B cell (primary cell): ENCODE data around the gene MESP2. TPM values are rescaled to one million over a fixed set of nuclear protein-coding genes. Genes with fewer than 3 reads are reported as not detected.
"Not testable (repeated sequence)": the region's sequence is repeated elsewhere in the genome, so short reads cannot be mapped to it uniquely, and the experiment has no call there.

Experiments used
- ATAC-seq: fragments of 200-7000 bp; cut with Tn5 transposase; one replicate; pipeline ENCODE4 v1.10.0; 2021; ENCODE audit warnings: low read depth, mild to moderate bottlenecking, moderate number of reproducible peaks, moderate library complexity
- CTCF ChIA-PET: fragments of 350-600 bp; sonication (Branson Sonifier 250); formaldehyde crosslinking; loops from one replicate; lab custom pipeline; 2021; ENCODE audit warnings: antibody characterized with exemption, inconsistent platforms; lab: Charles Lee
- POLR2A ChIA-PET: fragments of 350-600 bp; sonication (Branson Sonifier 250); formaldehyde crosslinking; loops from one replicate; lab custom pipeline; 2021; ENCODE audit warnings: antibody characterized with exemption; lab: Charles Lee
- DNase-seq: peaks from one replicate; pipeline ENCODE4 v3.0.0; 2013
- H2AFZ ChIP-seq: 2 replicates; pipeline ENCODE4 v1.6.1; 2012; ENCODE audit warnings: mild to moderate bottlenecking, low read depth, low read length; ENCODE audit not compliant: insufficient read depth, poor library complexity, severe bottlenecking
- H3K27ac ChIP-seq, 2 donors: 1 replicate in 1 of 2; 2 replicates in 1 of 2; pipeline ENCODE4 v1.5.1; 2012 to 2013; ENCODE audit warnings: low read length in 2 of 2, mild to moderate bottlenecking in 2 of 2, moderate library complexity in 1 of 2
- H3K27me3 ChIP-seq, 4 experiments: fragments of 200-600 bp in 1 of 4; sonication (generic) in 1 of 4; replicated peaks in 1 of 4; 1 replicate in 2 of 4; 2 replicates in 2 of 4; pipeline versions ENCODE4 v1.6.1 to v1.7.0; 2013 to 2016; ENCODE audit warnings: low read length in 3 of 4, mild to moderate bottlenecking in 2 of 4, mixed read lengths in 1 of 4, moderate library complexity in 1 of 4; ENCODE audit not compliant: insufficient read depth in 4 of 4, control insufficient read depth in 3 of 4; ENCODE audit errors: control extremely low read depth in 1 of 4
- H3K36me3 ChIP-seq, 2 experiments: replicated peaks in 1 of 2; 1 replicate in 1 of 2; 2 replicates in 1 of 2; pipeline versions ENCODE4 v1.6.1 to v1.7.1; 2013; ENCODE audit warnings: low read length in 1 of 2; ENCODE audit not compliant: insufficient read depth in 2 of 2, control insufficient read depth in 1 of 2; ENCODE audit errors: control extremely low read depth in 1 of 2, extremely low read depth in 1 of 2
- H3K4me1 ChIP-seq, 2 donors: fragments of 200-600 bp in 1 of 2; sonication (generic) in 1 of 2; 1 replicate in 1 of 2; 2 replicates in 1 of 2; pipeline versions ENCODE4 v1.5.1 to v1.6.1; 2013 to 2017; ENCODE audit warnings: low read length in 2 of 2; ENCODE audit not compliant: control insufficient read depth in 2 of 2, insufficient read depth in 2 of 2
- H3K4me2 ChIP-seq: replicated peaks from 2 replicates; pipeline ENCODE3; 2012; ENCODE audit warnings: mild to moderate bottlenecking, low read depth, low read length; ENCODE audit not compliant: poor library complexity, severe bottlenecking
- H3K4me3 ChIP-seq, 5 experiments: fragments of 200-600 bp in 1 of 5; sonication (generic) in 1 of 5; 1 replicate in 3 of 5; 2 replicates in 2 of 5; pipeline versions ENCODE4 v1.5.1 to v1.7.0; 2011 to 2016; ENCODE audit warnings: low read length in 4 of 5, mild to moderate bottlenecking in 4 of 5, low read depth in 2 of 5, control low read depth in 1 of 5, moderate library complexity in 1 of 5; ENCODE audit not compliant: insufficient read depth in 1 of 5; ENCODE audit errors: control extremely low read depth in 1 of 5, extremely low read depth in 1 of 5
- H3K79me2 ChIP-seq: fragments of 200-600 bp; sonication (generic); one replicate; pipeline ENCODE4 v1.6.0; 2016; ENCODE audit warnings: low read length; ENCODE audit not compliant: control insufficient read depth, insufficient read depth
- H3K9ac ChIP-seq: fragments of 200-600 bp; sonication (generic); 2 replicates; pipeline ENCODE4 v1.6.1; 2017; ENCODE audit warnings: mild to moderate bottlenecking, low read length, moderate library complexity
- H3K9me3 ChIP-seq, 3 donors: one replicate each; pipeline versions ENCODE4 v1.6.1 to v1.7.1; 2013; ENCODE audit warnings: low read length in 2 of 3; ENCODE audit not compliant: control insufficient read depth in 2 of 3, insufficient read depth in 1 of 3; ENCODE audit errors: control extremely low read depth in 1 of 3
- H4K20me1 ChIP-seq: 2 replicates; pipeline ENCODE4 v1.6.0; 2012; ENCODE audit warnings: mild to moderate bottlenecking, low read length; ENCODE audit not compliant: insufficient read depth, control insufficient read depth, poor library complexity, severe bottlenecking
- H3K27ac Mint-ChIP-seq: one replicate; pipeline ENCODE4 v1.8.0; 2021; ENCODE audit warnings: mixed read lengths
- H3K27me3 Mint-ChIP-seq: one replicate; pipeline ENCODE4 v1.8.0; 2021; ENCODE audit warnings: mixed read lengths
- H3K4me1 Mint-ChIP-seq: one replicate; pipeline ENCODE4 v1.8.0; 2021; ENCODE audit warnings: mixed read lengths
- H3K4me3 Mint-ChIP-seq: one replicate; pipeline ENCODE4 v1.8.0; 2021; ENCODE audit warnings: mixed read lengths
- H3K9me3 Mint-ChIP-seq: one replicate; pipeline ENCODE4 v1.8.0; 2022; ENCODE audit warnings: mixed read lengths; ENCODE audit not compliant: insufficient read depth
- CTCF ChIP-seq: fragments of 200-600 bp; IDR thresholded peaks from one replicate; pipeline ENCODE4 v1.8.0; 2022; ENCODE audit warnings: antibody characterized with exemption, mild to moderate bottlenecking
- EZH2 ChIP-seq: IDR thresholded peaks from 2 replicates; pipeline ENCODE4 v1.6.1; 2012; ENCODE audit warnings: borderline replicate concordance, low read depth, mild to moderate bottlenecking, moderate library complexity, low read length; ENCODE audit not compliant: insufficient read depth, poor library complexity, severe bottlenecking
- WGBS: methylation state at CpG from one replicate; pipeline ENCODE4 v1.1.5; 2013; ENCODE audit warnings: missing lambda C conversion rate; ENCODE audit not compliant: insufficient coverage; 5-methylcytosine and 5-hydroxymethylcytosine counted together
- intact Hi-C: fragments of 100-400 bp; cut with micrococcal nuclease; formaldehyde crosslinking; loops from one replicate; pipeline ENCODE4 v1.10.0; 2022
- polyA plus RNA-seq: library from polyadenylated mRNA; depleted of rRNA; stranded (reverse); fragments of >200 nt; gene quantifications from 2 replicates; pipeline ENCODE4 v1.2.3, GENCODE V29; 2012
- total RNA-seq, 2 donors: library from RNA; stranded (reverse); fragments of 120-200 nt in 1 of 2; gene quantifications; 1 replicate in 1 of 2; 2 replicates in 1 of 2; pipeline versions ENCODE4 v1.2.3 to v1.2.4, GENCODE V29; 2013 to 2022

MESP2 gene
- total and polyA plus RNA-seq, 2 donors (not counting 1 experiment from before 2014, with no cell fraction given) = not detected

GRCh38 chr15:89781891-89782618 lies 5.9 kb downstream of the MESP2 start:
- WGBS = 71% methylated on average over 10 of the region's 15 CpGs
- no peaks in the 10 kb centered on the region for H3K36me3 ChIP-seq
- H4K20me1 ChIP-seq = no peaks in the 10 kb centered on the region
- DNase-seq (no peak), ATAC-seq (peak; percentile 50)
- peak overlapping the region; percentile 46 for H3K27ac Mint-ChIP-seq
- no peak overlapping the region for H3K27ac ChIP-seq
- peaks cover 33% of the 10 kb centered on the region for H3K4me1 Mint-ChIP-seq
- H3K9ac ChIP-seq = no peak overlapping the region
- H2AFZ ChIP-seq = no peak overlapping the region
- H3K4me1 ChIP-seq = peaks cover 12 to 42% of the 10 kb centered on the region in 2 donors
- no peaks in the 10 kb centered on the region for H3K79me2 ChIP-seq
- peak overlapping the region; percentile 30 for H3K4me3 Mint-ChIP-seq
- H3K4me3 ChIP-seq = no peak overlapping the region
- ChIA-PET CTCF (interaction anchor here (0.9 to 1.5 kb wide), 4 partner anchors 21 to 106 kb away, joined by 3 to 5 read pairs (median 4); no protein-coding TSS in a partner anchor), POLR2A (interaction anchor here (0.6 kb wide), 1 partner anchor 421 kb away, joined by 3 read pairs; no protein-coding TSS in a partner anchor)
- intact Hi-C loops = no loop called here
- peaks cover 2% of the 10 kb centered on the region for H3K27me3 Mint-ChIP-seq
- no peak for TF ChIP-seq EZH2
- TF ChIP-seq CTCF = no peak
- no peaks in the 10 kb centered on the region for H3K9me3 Mint-ChIP-seq
- no peak overlapping the region for H3K4me2 ChIP-seq
- peaks cover 0 to 21% (median 3%) of the 10 kb centered on the region in 4 experiments for H3K27me3 ChIP-seq
- peaks cover 0 to 3% (median 0%) of the 10 kb centered on the region in 3 donors for H3K9me3 ChIP-seq

GRCh38 chr15:89782619-89782950 lies 6.5 kb downstream of the MESP2 start:
- H3K4me3 Mint-ChIP-seq, H3K27ac ChIP-seq, DNase-seq, H3K4me3 ChIP-seq, H4K20me1 ChIP-seq, H3K36me3 ChIP-seq, H3K79me2 ChIP-seq, H3K27me3 Mint-ChIP-seq, H2AFZ ChIP-seq, H3K27ac Mint-ChIP-seq, H3K9ac ChIP-seq, ATAC-seq, H3K4me2 ChIP-seq, H3K9me3 Mint-ChIP-seq, H3K9me3 ChIP-seq, intact Hi-C loops: not testable (repeated sequence)
- Histone ChIP-seq H3K27me3 (peaks cover 0 to 15% (median under 1%) of the 10 kb centered on the region in 4 experiments), H3K4me1 (peaks cover 10 to 39% of the 10 kb centered on the region in 2 donors)
- ChIA-PET POLR2A (interaction anchor here (0.6 kb wide), 1 partner anchor 420 kb away, joined by 3 read pairs; no protein-coding TSS in a partner anchor), CTCF (interaction anchor here (1.3 to 1.5 kb wide), 2 partner anchors 22 to 92 kb away, joined by 4 to 5 read pairs; no protein-coding TSS in a partner anchor)
- 47% methylated on average over 3 of the region's 9 CpGs for WGBS
- H3K4me1 Mint-ChIP-seq = peaks cover 33% of the 10 kb centered on the region
